GM12872 (cell line): Measurements from ENCODE around the gene CCDC12.

Source experiments
- CTCF ChIP-seq: IDR thresholded peaks from 3 replicates; pipeline ENCODE4 v1.5.1; 2011; ENCODE audit warnings: low read depth, mild to moderate bottlenecking, low read length, moderate library complexity; ENCODE audit not compliant: insufficient read depth

CCDC12 gene

GRCh38 chr3:47006145-47006651 lies 29.7 kb upstream of the CCDC12 start:
- TF ChIP-seq CTCF, result no peak

GRCh38 chr3:47005212-47006144 lies 28.9 kb upstream of the CCDC12 start:
- no peak for TF ChIP-seq CTCF

GRCh38 chr3:47004369-47005211 lies 28.0 kb upstream of the CCDC12 start:
- no peak for TF ChIP-seq CTCF

GRCh38 chr3:47003461-47004368 lies 27.2 kb upstream of the CCDC12 start:
- TF ChIP-seq CTCF, result no peak

DNA sequence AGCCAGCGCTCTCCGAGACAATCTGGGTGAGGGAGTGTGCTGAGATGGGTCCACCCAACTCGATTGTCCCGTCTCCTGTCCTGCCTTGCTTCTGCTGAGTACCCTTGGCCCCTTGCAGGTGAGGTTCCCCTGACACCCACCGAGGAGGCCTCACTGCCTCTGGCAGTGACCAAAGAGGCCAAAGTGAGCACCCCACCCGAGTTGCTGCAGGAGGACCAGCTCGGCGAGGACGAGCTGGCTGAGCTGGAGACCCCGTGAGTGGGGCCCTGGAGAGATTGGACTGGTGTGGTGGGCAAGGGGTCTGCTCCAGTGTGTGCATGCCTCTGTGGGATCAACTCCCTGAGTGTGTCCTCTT lies 26.5 kb upstream of the CCDC12 start:
- TF ChIP-seq CTCF, result no peak

DNA sequence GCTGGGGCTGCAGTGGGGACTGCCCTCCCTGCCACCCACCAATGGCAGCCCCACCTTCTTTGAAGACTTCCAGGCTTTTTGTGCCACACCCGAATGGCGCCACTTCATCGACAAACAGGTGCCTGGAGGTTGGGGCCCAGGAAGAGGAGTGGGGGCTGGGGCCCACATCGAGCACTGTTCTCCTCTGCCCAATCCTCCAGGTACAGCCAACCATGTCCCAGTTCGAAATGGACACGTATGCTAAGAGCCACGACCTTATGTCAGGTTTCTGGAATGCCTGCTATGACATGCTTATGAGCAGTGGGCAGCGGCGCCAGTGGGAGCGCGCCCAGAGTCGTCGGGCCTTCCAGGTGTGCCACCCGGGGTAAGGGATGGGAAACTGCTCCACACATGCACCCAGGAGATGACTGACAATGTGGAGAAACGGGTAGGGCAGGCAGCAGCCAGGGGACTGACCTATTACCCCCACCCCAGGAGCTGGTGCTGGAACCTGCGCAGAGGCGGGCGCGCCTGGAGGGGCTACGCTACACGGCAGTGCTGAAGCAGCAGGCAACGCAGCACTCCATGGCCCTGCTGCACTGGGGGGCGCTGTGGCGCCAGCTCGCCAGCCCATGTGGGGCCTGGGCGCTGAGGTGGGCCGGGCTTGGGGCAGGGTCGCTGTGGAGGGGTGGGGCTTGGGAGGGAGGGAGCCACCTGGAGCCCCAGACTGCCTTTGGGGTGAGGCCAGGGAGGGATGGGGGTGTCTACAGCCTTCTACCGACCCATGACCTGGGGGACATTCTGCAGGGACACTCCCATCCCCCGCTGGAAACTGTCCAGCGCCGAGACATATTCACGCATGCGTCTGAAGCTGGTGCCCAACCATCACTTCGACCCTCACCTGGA lies 25.9 kb upstream of the CCDC12 start:
- 0 out of 3 replicates have a peak, but pooled peaks have one; percentile 12 for TF ChIP-seq CTCF
